Endothelial cell of umbilical vein (primary cell): ENCODE results near the gene KCTD1. TPM values are rescaled to one million over a fixed set of nuclear protein-coding genes. Genes with fewer than 3 reads are reported as not detected.

ENCODE experiments used
- BruUV-seq: library from RNA; stranded (reverse); fragments of 400-500 nt; replicated peaks from 2 replicates; lab custom pipeline; 2021; lab: Mats Ljungman, UMichigan
- CTCF ChIA-PET: fragments of 300-600, 350-600 bp; sonication (Branson Sonifier 250); formaldehyde crosslinking; loops from one replicate; lab custom pipeline; 2021; ENCODE audit warnings: antibody characterized with exemption, inconsistent platforms; lab: Charles Lee
- POLR2A ChIA-PET: fragments of 300-600, 350-600 bp; sonication (Branson Sonifier 250); formaldehyde crosslinking; loops from one replicate; lab custom pipeline; 2021; ENCODE audit warnings: antibody characterized with exemption, inconsistent platforms; lab: Charles Lee
- DNase-seq: peaks from one replicate; pipeline ENCODE4 v3.0.0-alpha.2; 2011; ENCODE audit warnings: low read depth, low spot score
- FAIRE-seq: peaks from 2 replicates; lab custom pipeline; 2011; peaks lifted over from hg19 to GRCh38; lab: Jason Lieb, UNC
- H2AFZ ChIP-seq: 2 replicates; pipeline ENCODE4 v1.6.0; 2012; ENCODE audit warnings: low read depth, low read length, control low read depth, inconsistent platforms
- H3K27ac ChIP-seq: 2 replicates; pipeline ENCODE4 v1.5.1; 2011; ENCODE audit warnings: low read depth, mild to moderate bottlenecking, control low read depth, low read length, moderate library complexity; ENCODE audit not compliant: insufficient read depth
- H3K27me3 ChIP-seq, 2 experiments: 2 replicates each; pipeline versions ENCODE4 v1.6.0 to v1.6.1; 2011; ENCODE audit warnings: low read length in 2 of 2, mixed read lengths in 1 of 2; ENCODE audit not compliant: control insufficient read depth in 2 of 2, insufficient read depth in 2 of 2
- H3K36me3 ChIP-seq, 2 experiments: 2 replicates in 1 of 2; 3 replicates in 1 of 2; pipeline ENCODE4 v1.5.1; 2011; ENCODE audit warnings: low read length in 2 of 2, mild to moderate bottlenecking in 1 of 2, moderate library complexity in 1 of 2; ENCODE audit not compliant: control insufficient read depth in 2 of 2, insufficient read depth in 2 of 2; ENCODE audit errors: extremely low read depth in 1 of 2
- H3K4me1 ChIP-seq: 3 replicates; pipeline ENCODE4 v1.5.1; 2011; ENCODE audit warnings: mild to moderate bottlenecking, low read length; ENCODE audit not compliant: control insufficient read depth, insufficient read depth; ENCODE audit errors: extremely low read depth
- H3K4me2 ChIP-seq: 2 replicates; pipeline ENCODE4 v1.6.1; 2011; ENCODE audit warnings: low read length, control low read depth, mixed read lengths; ENCODE audit not compliant: insufficient read depth
- H3K4me3 ChIP-seq, 3 experiments: fragments of 200-600 bp in 1 of 3; sonication (generic), shearing (Covaris generic) in 1 of 3; replicated peaks in 1 of 3; 2 replicates each; pipeline ENCODE4 v1.5.1; 2011 to 2016; ENCODE audit warnings: control low read depth in 3 of 3, low read length in 3 of 3, mild to moderate bottlenecking in 2 of 3, inconsistent platforms in 1 of 3, low read depth in 1 of 3, moderate library complexity in 1 of 3; ENCODE audit not compliant: insufficient read depth in 1 of 3
- H3K79me2 ChIP-seq: 2 replicates; pipeline ENCODE4 v1.6.0; 2012; ENCODE audit warnings: low read length, inconsistent platforms; ENCODE audit not compliant: control insufficient read depth, insufficient read depth
- H3K9ac ChIP-seq: replicated peaks from 2 replicates; pipeline ENCODE3; 2011; ENCODE audit warnings: low read length, control low read depth; ENCODE audit not compliant: insufficient read depth; ENCODE audit errors: extremely low read depth
- H3K9me1 ChIP-seq: replicated peaks from 3 replicates; pipeline ENCODE4 v1.6.0; 2011; ENCODE audit warnings: mild to moderate bottlenecking, low read length; ENCODE audit not compliant: control insufficient read depth, insufficient read depth; ENCODE audit errors: extremely low read depth
- H3K9me3 ChIP-seq: replicated peaks from 2 replicates; pipeline ENCODE4 v1.5.1; 2012; ENCODE audit warnings: low read length, inconsistent platforms; ENCODE audit not compliant: control insufficient read depth, insufficient read depth
- H4K20me1 ChIP-seq: replicated peaks from 2 replicates; pipeline ENCODE3; 2011; ENCODE audit warnings: mild to moderate bottlenecking, low read length; ENCODE audit not compliant: control insufficient read depth, insufficient read depth; ENCODE audit errors: extremely low read depth
- CTCF ChIP-seq, 2 donors: IDR thresholded peaks; 1 replicate in 1 of 2; 2 replicates in 1 of 2; pipeline ENCODE4 v1.5.1; 2011; ENCODE audit warnings: low read length in 2 of 2, mild to moderate bottlenecking in 2 of 2, moderate library complexity in 2 of 2, control low read depth in 1 of 2, inconsistent platforms in 1 of 2, low read depth in 1 of 2; ENCODE audit not compliant: insufficient read depth in 1 of 2; ENCODE audit errors: extremely low read depth in 1 of 2
- EZH2 ChIP-seq: IDR thresholded peaks from 2 replicates; pipeline ENCODE4 v1.6.1; 2012; ENCODE audit warnings: borderline replicate concordance, low read depth, mild to moderate bottlenecking, moderate library complexity, low read length, inconsistent platforms; ENCODE audit not compliant: severe bottlenecking
- GATA2 ChIP-seq: IDR thresholded peaks from 2 replicates; pipeline ENCODE4 v1.7.0; 2011; ENCODE audit warnings: low read depth, mild to moderate bottlenecking, moderate library complexity, mixed read lengths, low read length; ENCODE audit not compliant: insufficient read length, insufficient read depth
- JUN ChIP-seq: IDR thresholded peaks from 2 replicates; pipeline ENCODE4 v1.6.1; 2011; ENCODE audit warnings: borderline replicate concordance, low read depth; ENCODE audit not compliant: insufficient read length, insufficient read depth
- MAX ChIP-seq: IDR thresholded peaks from 2 replicates; pipeline ENCODE4 v1.6.1; 2011; ENCODE audit not compliant: insufficient read depth, insufficient read length
- POLR2A ChIP-seq: IDR thresholded peaks from 2 replicates; pipeline ENCODE4 v1.6.1; 2012; ENCODE audit warnings: low read depth, mild to moderate bottlenecking, control low read depth, low read length
- POLR2AphosphoS5 ChIP-seq: IDR thresholded peaks from 2 replicates; pipeline ENCODE4 v1.6.1; 2012; ENCODE audit warnings: low read depth, mild to moderate bottlenecking, control low read depth, low read length, moderate library complexity; ENCODE audit not compliant: insufficient read depth
- dilution Hi-C: fragments of 300-500 bp; cut with MboI; formaldehyde crosslinking; loops from one replicate; pipeline ENCODE4 v1.15.0; 2019; ENCODE audit warnings: low sequenced_read_pairs; ENCODE audit not compliant: extremely low pct_ligation_motif_present
- intact Hi-C: fragments of 100-400 bp; cut with micrococcal nuclease; formaldehyde crosslinking; loops from one replicate; pipeline ENCODE4 v1.10.0; 2022
- polyA plus RNA-seq, 4 experiments: library from polyadenylated mRNA; depleted of rRNA in 3 of 4; stranded (reverse) in 3 of 4; unstranded in 1 of 4; fragments of >200 nt; gene quantifications; 2 replicates each; pipeline versions ENCODE4 v1.2.1 to v1.2.3, GENCODE V29; 2011 to 2012; ENCODE audit warnings: missing spikeins in 1 of 4
- total RNA-seq: library from RNA; stranded (reverse); gene quantifications from 2 replicates; pipeline ENCODE4 v1.2.3, GENCODE V29; 2021

The KCTD1 gene
- total and polyA plus RNA-seq, 2 donors (not counting 3 experiments of a cell fraction or from before 2014, with no cell fraction given): 6.1 to 12.1 TPM

GRCh38 chr18:26468931-26469340 is 79.4 kb downstream of the KCTD1 start:
- intact Hi-C loops (no loop called here), dilution Hi-C loops (no loop called here)
- no TSS peak for BruUV-seq
- H3K9ac ChIP-seq: no peak overlapping the region
- POLR2A ChIA-PET: no interaction called here
- DNase-seq: peak; percentile 26
- no peak overlapping the region for H3K4me2 ChIP-seq
- no peaks in the 10 kb centered on the region for H3K9me1 ChIP-seq
- peak; percentile 67 for FAIRE-seq
- H3K36me3 ChIP-seq: no peaks in the 10 kb centered on the region
- no peaks in the 10 kb centered on the region for H4K20me1 ChIP-seq
- no peak overlapping the region for H2AFZ ChIP-seq
- H3K9me3 ChIP-seq: no peaks in the 10 kb centered on the region
- CTCF ChIA-PET: interaction anchor here (0.7 to 3.2 kb wide), 11 partner anchors 8 to 85 kb away, joined by 3 to 18 read pairs (median 3); no protein-coding TSS in a partner anchor
- H3K79me2 ChIP-seq: no peaks in the 10 kb centered on the region
- TF ChIP-seq GATA2 (no peak), POLR2A (no peak), EZH2 (no peak), JUN (no peak), POLR2AphosphoS5 (no peak), CTCF (IDR thresholded peaks at IDR 0.05; ENCODE audit: extremely low read depth in 1 of 2, insufficient read depth in 1 of 2, low read depth in 1 of 2, low read length in 2 of 2) (peak; percentile 52 to 64), MAX (no peak)
- no peak overlapping the region for H3K27ac ChIP-seq
- no peaks in the 10 kb centered on the region for H3K4me1 ChIP-seq
- H3K4me3 ChIP-seq: no peak overlapping the region
- H3K27me3 ChIP-seq: no peaks in the 10 kb centered on the region
